H1 (cell line): ENCODE measurements around the gene OASL. TPM values are rescaled to one million over a fixed set of nuclear protein-coding genes. Genes with fewer than 3 reads are reported as not detected.

ENCODE experiments used
- CTCF ChIA-PET: fragments of 300-600 bp; sonication (Branson Sonifier 250); formaldehyde crosslinking; loops from one replicate; lab custom pipeline; 2021; ENCODE audit not compliant: partially characterized antibody; lab: Charles Lee
- POLR2A ChIA-PET: fragments of 300-600 bp; sonication (Branson Sonifier 250); formaldehyde crosslinking; loops from one replicate; lab custom pipeline; 2021; ENCODE audit warnings: inconsistent platforms; ENCODE audit not compliant: partially characterized antibody; lab: Charles Lee
- DNase-seq, 2 experiments: peaks; one replicate each; pipeline versions ENCODE4 v3.0.0 to v3.0.0-alpha.2; 2010 to 2022; ENCODE audit warnings: low spot score in 2 of 2, low read depth in 1 of 2, mixed read lengths in 1 of 2
- FAIRE-seq: peaks from 2 replicates; lab custom pipeline; 2011; peaks lifted over from hg19 to GRCh38; lab: Jason Lieb, UNC
- H2AFZ ChIP-seq: 2 replicates; pipeline ENCODE4 v1.8.1; 2012; ENCODE audit warnings: low read length, inconsistent platforms
- H2AK5ac ChIP-seq: 2 replicates; pipeline ENCODE4 v1.6.1; 2013; ENCODE audit warnings: low read depth, low read length
- H2BK120ac ChIP-seq: replicated peaks from 2 replicates; pipeline ENCODE3; 2013; ENCODE audit warnings: low read depth, low read length, inconsistent platforms
- H2BK12ac ChIP-seq: 2 replicates; pipeline ENCODE4 v1.6.1; 2013; ENCODE audit warnings: low read depth, low read length
- H2BK15ac ChIP-seq: 2 replicates; pipeline ENCODE4 v1.6.1; 2013; ENCODE audit warnings: low read length
- H2BK20ac ChIP-seq: 2 replicates; pipeline ENCODE4 v1.6.1; 2013; ENCODE audit warnings: low read length
- H2BK5ac ChIP-seq: 2 replicates; pipeline ENCODE4 v1.6.1; 2013; ENCODE audit warnings: low read depth, low read length
- H3K14ac ChIP-seq: 2 replicates; pipeline ENCODE4 v1.6.1; 2013; ENCODE audit warnings: inconsistent platforms; ENCODE audit not compliant: insufficient read length
- H3K18ac ChIP-seq: 2 replicates; pipeline ENCODE4 v1.6.1; 2013; ENCODE audit warnings: low read length; ENCODE audit errors: extremely low read depth
- H3K23ac ChIP-seq: 2 replicates; pipeline ENCODE4 v1.6.1; 2013; ENCODE audit warnings: inconsistent platforms; ENCODE audit not compliant: insufficient read length
- H3K23me2 ChIP-seq: 2 replicates; pipeline ENCODE4 v1.6.1; 2013; ENCODE audit warnings: low read depth, low read length
- H3K27ac ChIP-seq: 2 replicates; pipeline ENCODE4 v1.6.1; 2011; ENCODE audit warnings: low read depth, low read length, inconsistent platforms
- H3K27me3 ChIP-seq, 4 experiments: replicated peaks in 1 of 4; 1 replicate in 1 of 4; 2 replicates in 3 of 4; pipeline versions ENCODE4 v1.6.1 to v1.8.1; 2011 to 2013; ENCODE audit warnings: low read length in 3 of 4, mild to moderate bottlenecking in 3 of 4, inconsistent platforms in 2 of 4, mixed read lengths in 2 of 4, moderate library complexity in 1 of 4; ENCODE audit not compliant: control insufficient read depth in 3 of 4, insufficient read depth in 3 of 4; ENCODE audit errors: extremely low read depth in 1 of 4
- H3K36me3 ChIP-seq, 4 experiments: 2 replicates each; pipeline versions ENCODE4 v1.6.1 to v1.8.1; 2011 to 2013; ENCODE audit warnings: mild to moderate bottlenecking in 4 of 4, low read length in 3 of 4, moderate library complexity in 2 of 4, control low read depth in 1 of 4, inconsistent platforms in 1 of 4; ENCODE audit not compliant: insufficient read depth in 4 of 4, control insufficient read depth in 2 of 4
- H3K4ac ChIP-seq: replicated peaks from 2 replicates; pipeline ENCODE3; 2013; ENCODE audit warnings: low read length, low read depth, mixed read lengths, inconsistent platforms; ENCODE audit not compliant: insufficient read length
- H3K4me1 ChIP-seq, 4 experiments: replicated peaks in 1 of 4; 1 replicate in 1 of 4; 2 replicates in 3 of 4; pipeline versions ENCODE4 v1.6.1 to v1.8.1; 2011 to 2013; ENCODE audit warnings: low read length in 3 of 4, inconsistent platforms in 2 of 4, mixed read lengths in 1 of 4; ENCODE audit not compliant: insufficient read depth in 4 of 4, control insufficient read depth in 3 of 4
- H3K4me2 ChIP-seq, 2 experiments: 2 replicates each; pipeline versions ENCODE4 v1.6.1 to v1.8.1; 2011 to 2013; ENCODE audit warnings: low read depth in 2 of 2, low read length in 2 of 2, control low read depth in 1 of 2, inconsistent platforms in 1 of 2, mild to moderate bottlenecking in 1 of 2; ENCODE audit not compliant: insufficient read depth in 1 of 2
- H3K4me3 ChIP-seq, 4 experiments: fragments of 200-600, 300-600 bp in 1 of 4; sonication (generic), shearing (Covaris generic), sonication (Bioruptor Twin) in 1 of 4; 2 replicates each; pipeline versions ENCODE4 v1.5.1 to v1.8.1; 2011 to 2016; ENCODE audit warnings: low read length in 4 of 4, low read depth in 3 of 4, control low read depth in 2 of 4, inconsistent platforms in 2 of 4, mild to moderate bottlenecking in 2 of 4, mixed read lengths in 1 of 4, moderate library complexity in 1 of 4; ENCODE audit not compliant: insufficient read depth in 2 of 4; ENCODE audit errors: extremely low read depth in 1 of 4
- H3K56ac ChIP-seq: replicated peaks from 2 replicates; pipeline ENCODE3; 2013; ENCODE audit warnings: low read depth, mild to moderate bottlenecking, mixed read lengths, low read length, inconsistent platforms; ENCODE audit not compliant: insufficient read length
- H3K79me1 ChIP-seq: 2 replicates; pipeline ENCODE4 v1.6.1; 2013; ENCODE audit warnings: low read depth, low read length, control low read depth
- H3K79me2 ChIP-seq, 2 experiments: 2 replicates each; pipeline versions ENCODE4 v1.6.1 to v1.8.1; 2012 to 2013; ENCODE audit warnings: low read length in 2 of 2, mild to moderate bottlenecking in 2 of 2, inconsistent platforms in 1 of 2; ENCODE audit not compliant: insufficient read depth in 2 of 2, control insufficient read depth in 1 of 2
- H3K9ac ChIP-seq, 4 experiments: replicated peaks in 1 of 4; 1 replicate in 1 of 4; 2 replicates in 3 of 4; pipeline versions ENCODE4 v1.6.1 to v1.8.1; 2011 to 2013; ENCODE audit warnings: low read depth in 3 of 4, low read length in 3 of 4, control low read depth in 2 of 4, mild to moderate bottlenecking in 2 of 4, moderate library complexity in 2 of 4, inconsistent platforms in 1 of 4; ENCODE audit errors: extremely low read depth in 1 of 4
- H3K9me3 ChIP-seq, 2 experiments: 2 replicates each; pipeline versions ENCODE4 v1.6.1 to v1.8.1; 2012 to 2013; ENCODE audit warnings: mild to moderate bottlenecking in 2 of 2, moderate library complexity in 2 of 2, control low read depth in 1 of 2, inconsistent platforms in 1 of 2, low read depth in 1 of 2, low read length in 1 of 2, mixed read lengths in 1 of 2; ENCODE audit not compliant: insufficient read depth in 2 of 2
- H4K20me1 ChIP-seq, 2 experiments: replicated peaks in 1 of 2; 2 replicates each; pipeline versions ENCODE3 to v1.8.1; 2011 to 2013; ENCODE audit warnings: inconsistent platforms in 2 of 2, low read length in 2 of 2, mild to moderate bottlenecking in 1 of 2; ENCODE audit not compliant: insufficient read depth in 2 of 2, control insufficient read depth in 1 of 2
- H4K5ac ChIP-seq: 2 replicates; pipeline ENCODE4 v1.6.1; 2013; ENCODE audit warnings: low read length, low read depth, mixed read lengths, inconsistent platforms; ENCODE audit not compliant: insufficient read length
- H4K8ac ChIP-seq: 2 replicates; pipeline ENCODE4 v1.8.0; 2013; ENCODE audit warnings: mild to moderate bottlenecking, moderate library complexity, low read length, inconsistent platforms; ENCODE audit not compliant: insufficient read depth; ENCODE audit errors: extremely low read depth
- H4K91ac ChIP-seq: replicated peaks from 2 replicates; pipeline ENCODE3; 2013; ENCODE audit warnings: low read length, mixed read lengths, inconsistent platforms; ENCODE audit not compliant: insufficient read length
- EGR1 ChIP-seq: IDR thresholded peaks from 2 replicates; pipeline ENCODE4 v1.6.1; 2011; ENCODE audit warnings: low read depth, low read length, borderline replicate concordance
- KDM4A ChIP-seq: IDR thresholded peaks from one replicate; pipeline ENCODE4 v1.7.1; 2012; ENCODE audit warnings: low read depth, mild to moderate bottlenecking, moderate library complexity, low read length, inconsistent platforms; ENCODE audit not compliant: severe bottlenecking
- PHF8 ChIP-seq: fragments of 200-600 bp; sonication (generic); conservative IDR thresholded peaks from 2 replicates; pipeline ENCODE4 v1.7.1; 2012; ENCODE audit warnings: low read depth, mild to moderate bottlenecking, inconsistent platforms, low read length, moderate library complexity
- POLR2A ChIP-seq, 2 experiments: IDR thresholded peaks; 1 replicate in 1 of 2; 2 replicates in 1 of 2; pipeline ENCODE4 v1.6.1; 2011; ENCODE audit warnings: low read depth in 2 of 2, low read length in 2 of 2, mild to moderate bottlenecking in 2 of 2; ENCODE audit errors: control extremely low read depth in 1 of 2
- RNF2 ChIP-seq: fragments of 200-900, 300-1000 bp; sonication (generic); IDR thresholded peaks from 2 replicates; pipeline ENCODE4 v1.7.1; 2016; ENCODE audit warnings: borderline replicate concordance, low read depth, mild to moderate bottlenecking, antibody characterized with exemption, low read length; ENCODE audit not compliant: poor library complexity, severe bottlenecking; ENCODE audit errors: missing control alignments
- SIX5 ChIP-seq: IDR thresholded peaks from 2 replicates; pipeline ENCODE4 v1.6.1; 2011; ENCODE audit warnings: mild to moderate bottlenecking, low read depth, low read length
- SP2 ChIP-seq: IDR thresholded peaks from 2 replicates; pipeline ENCODE4 v1.6.1; 2012; ENCODE audit warnings: mild to moderate bottlenecking, low read length, inconsistent platforms
- SRF ChIP-seq: IDR thresholded peaks from 2 replicates; pipeline ENCODE4 v1.6.1; 2011; ENCODE audit warnings: mild to moderate bottlenecking, low read depth, low read length, moderate library complexity
- ZNF274 ChIP-seq: IDR thresholded peaks from 2 replicates; pipeline ENCODE4 v1.7.0; 2012; ENCODE audit warnings: low read length, borderline replicate concordance; ENCODE audit errors: extremely low read depth
- WGBS, 2 experiments: shearing (Covaris generic) in 1 of 2; methylation state at CpG; one replicate each; pipeline versions ENCODE4 v1.1.6 to v1.1.7; 2013 to 2015; ENCODE audit warnings: low lambda C conversion rate in 2 of 2, mixed read lengths in 2 of 2, inconsistent platforms in 1 of 2, low coverage in 1 of 2, missing lambda C conversion rate in 1 of 2; ENCODE audit not compliant: insufficient replicate concordance in 2 of 2, insufficient coverage in 1 of 2, insufficient read length in 1 of 2; ENCODE audit errors: extremely low coverage in 1 of 2, missing lambda C conversion rate in 1 of 2; 5-methylcytosine and 5-hydroxymethylcytosine counted together
- polyA plus RNA-seq, 7 experiments: library from polyadenylated mRNA; depleted of rRNA in 3 of 7; stranded (reverse) in 5 of 7; unstranded in 2 of 7; fragments of >200 nt in 5 of 7; fragments of 200-250 nt in 2 of 7; gene quantifications; 1 replicate in 5 of 7; 2 replicates in 1 of 7; 4 replicates in 1 of 7; pipeline versions ENCODE4 v1.2.1 to v1.2.3, GENCODE V29; 2011 to 2013; ENCODE audit warnings: missing spikeins in 2 of 7, mixed read lengths in 2 of 7
- total RNA-seq: library from RNA; stranded (reverse); fragmentation: NEBNext Ultra II Directional; extraction: Animal tissue kit (Norgen Biotek cat#: 25700); gene quantifications from 2 replicates; pipeline ENCODE4 v1.2.1, GENCODE V29; 2021

OASL gene
- total and polyA plus RNA-seq, 2 of the 8 experiments (the other 6 are each of a cell fraction or from before 2014, with no cell fraction given), result not detected

DNA sequence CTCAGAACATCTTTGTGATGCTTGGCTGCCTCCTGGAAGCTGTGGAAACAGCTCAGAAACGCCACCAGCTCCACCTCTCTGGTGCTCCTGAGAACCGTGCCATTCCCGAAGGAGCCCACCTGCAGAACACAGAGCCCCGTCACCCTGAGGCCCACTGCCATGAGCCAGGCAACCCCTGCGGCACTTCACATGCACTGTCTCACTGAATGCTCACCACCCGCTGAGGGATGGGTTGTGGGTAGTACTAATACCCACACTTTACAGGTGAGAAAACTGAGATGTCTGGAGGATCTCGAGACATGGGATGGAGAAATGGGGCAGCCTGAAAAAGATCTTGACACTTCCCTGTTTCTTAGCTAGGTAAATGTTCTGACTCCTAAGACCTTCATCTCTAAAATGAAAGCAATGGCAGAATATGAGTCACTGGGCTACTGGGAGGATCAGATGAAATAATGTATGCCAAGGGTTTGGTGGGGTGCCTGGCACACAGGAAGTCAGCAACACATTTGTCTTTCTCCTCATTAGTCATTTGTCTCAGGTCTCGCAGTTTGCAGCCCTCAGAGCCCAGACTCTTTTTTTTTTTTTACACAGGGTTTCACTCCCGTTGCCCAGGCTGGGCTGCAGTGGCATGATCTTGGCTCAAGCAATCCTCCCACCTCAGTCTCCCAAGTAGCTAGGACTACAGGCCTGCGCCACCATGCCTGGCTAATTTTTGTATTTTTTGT is 5.3 kb downstream of the OASL start:
- no peak overlapping the region for H4K8ac ChIP-seq
- no peak overlapping the region for H3K56ac ChIP-seq
- H3K4me2 ChIP-seq, result no peak overlapping the region
- H2BK20ac ChIP-seq, result no peak overlapping the region
- FAIRE-seq (no peak), DNase-seq (no peak)
- no peak overlapping the region for H3K4me3 ChIP-seq
- H4K20me1 ChIP-seq, result no peaks in the 10 kb centered on the region
- H3K36me3 ChIP-seq, result no peaks in the 10 kb centered on the region
- ChIA-PET POLR2A (no interaction called here), CTCF (interaction anchor here (1.5 kb wide), 2 partner anchors 27 to 62 kb away, joined by 3 to 6 read pairs; no protein-coding TSS in a partner anchor)
- no peak overlapping the region for H3K23ac ChIP-seq
- no peak overlapping the region for H2BK15ac ChIP-seq
- no peaks in the 10 kb centered on the region for H3K23me2 ChIP-seq
- H3K4me1 ChIP-seq, result peaks cover 0 to 5% (median 4%) of the 10 kb centered on the region in 4 experiments; a peak in 4 of 7 replicates
- H3K18ac ChIP-seq, result no peak overlapping the region
- no peak overlapping the region; the same call in 1 of the 2 replicates for H2BK12ac ChIP-seq
- no peak overlapping the region for H3K9ac ChIP-seq
- H4K5ac ChIP-seq, result no peak overlapping the region
- H3K4ac ChIP-seq, result no peak overlapping the region
- H3K79me1 ChIP-seq, result no peaks in the 10 kb centered on the region
- H2BK120ac ChIP-seq, result no peak overlapping the region
- H2BK5ac ChIP-seq, result no peak overlapping the region
- no peaks in the 10 kb centered on the region for H3K27me3 ChIP-seq
- peak overlapping the region; percentile 44; the same call in 1 of the 2 replicates for H2AFZ ChIP-seq
- H3K79me2 ChIP-seq, result no peaks in the 10 kb centered on the region
- H2AK5ac ChIP-seq, result no peak overlapping the region
- no peak overlapping the region for H3K27ac ChIP-seq
- no peak overlapping the region for H3K14ac ChIP-seq
- H3K9me3 ChIP-seq, result no peaks in the 10 kb centered on the region
- H4K91ac ChIP-seq, result no peak overlapping the region
- 91% methylated on average over 10 of the region's 10 CpGs; no CpG with 5 or more reads in 1 of the 2 experiments for WGBS, 2 experiments
- TF ChIP-seq RNF2, result no peak
- TF ChIP-seq SIX5, result no peak
- TF ChIP-seq SRF, result no peak
- TF ChIP-seq SP2, result no peak
- TF ChIP-seq KDM4A, result no peak
- TF ChIP-seq PHF8, result no peak
- no peak for TF ChIP-seq EGR1
- no peak for TF ChIP-seq POLR2A (IDR thresholded peaks at IDR 0.05; ENCODE audit: control extremely low read depth in 1 of 2, low read depth in 2 of 2, low read length in 2 of 2)
- TF ChIP-seq ZNF274, result no peak
